GM19239 (cell line): ENCODE data around the gene BRK1.
"Not testable (repeated sequence)": the region's sequence is repeated elsewhere in the genome, so short reads cannot be mapped to it uniquely, and the experiment has no call there.

Experiments used
- DNase-seq: peaks from one replicate; pipeline ENCODE4 v3.0.0; 2011; ENCODE audit warnings: low spot score; ENCODE audit not compliant: insufficient read length
- FAIRE-seq: peaks from 2 replicates; lab custom pipeline; 2011; peaks lifted over from hg19 to GRCh38; lab: Jason Lieb, UNC

BRK1 gene

GRCh38 chr3:10140996-10141546 lies 25.6 kb downstream of the BRK1 start:
- FAIRE-seq (no peak), DNase-seq (no peak)

GRCh38 chr3:10142707-10143560 lies 27.5 kb downstream of the BRK1 start:
- DNase-seq (no peak), FAIRE-seq (no peak)

DNA sequence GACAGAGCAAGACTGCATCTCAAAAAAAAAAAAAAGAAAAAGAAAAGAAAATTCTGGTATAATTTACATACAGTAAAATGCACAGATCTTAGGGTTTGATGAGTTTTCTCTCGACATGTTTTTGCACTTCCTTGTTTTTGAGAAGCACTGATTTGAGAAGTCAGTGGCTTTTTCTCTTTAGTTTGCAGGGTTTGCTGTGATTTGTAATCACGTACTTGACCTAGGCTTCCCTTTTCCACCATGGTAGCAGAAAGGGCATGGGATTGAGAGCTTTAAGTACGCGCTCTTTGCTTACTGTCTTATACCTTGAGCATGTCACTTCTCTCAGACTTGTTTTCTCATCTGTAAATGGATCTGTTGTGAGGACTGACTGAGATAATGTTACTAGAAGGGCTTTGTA lies 30.2 kb downstream of the BRK1 start:
- no peak for FAIRE-seq

GRCh38 chr3:10149226-10149625 lies 33.8 kb downstream of the BRK1 start:
- DNase-seq = no peak
- no peak for FAIRE-seq

More for the DNA sequence above, 30.2 kb downstream of the BRK1 start:
- no peak for DNase-seq

- FAIRE-seq = no peak
Measured at GRCh38 chr3:10150987-10151386, 35.5 kb downstream of the BRK1 start.

DNA sequence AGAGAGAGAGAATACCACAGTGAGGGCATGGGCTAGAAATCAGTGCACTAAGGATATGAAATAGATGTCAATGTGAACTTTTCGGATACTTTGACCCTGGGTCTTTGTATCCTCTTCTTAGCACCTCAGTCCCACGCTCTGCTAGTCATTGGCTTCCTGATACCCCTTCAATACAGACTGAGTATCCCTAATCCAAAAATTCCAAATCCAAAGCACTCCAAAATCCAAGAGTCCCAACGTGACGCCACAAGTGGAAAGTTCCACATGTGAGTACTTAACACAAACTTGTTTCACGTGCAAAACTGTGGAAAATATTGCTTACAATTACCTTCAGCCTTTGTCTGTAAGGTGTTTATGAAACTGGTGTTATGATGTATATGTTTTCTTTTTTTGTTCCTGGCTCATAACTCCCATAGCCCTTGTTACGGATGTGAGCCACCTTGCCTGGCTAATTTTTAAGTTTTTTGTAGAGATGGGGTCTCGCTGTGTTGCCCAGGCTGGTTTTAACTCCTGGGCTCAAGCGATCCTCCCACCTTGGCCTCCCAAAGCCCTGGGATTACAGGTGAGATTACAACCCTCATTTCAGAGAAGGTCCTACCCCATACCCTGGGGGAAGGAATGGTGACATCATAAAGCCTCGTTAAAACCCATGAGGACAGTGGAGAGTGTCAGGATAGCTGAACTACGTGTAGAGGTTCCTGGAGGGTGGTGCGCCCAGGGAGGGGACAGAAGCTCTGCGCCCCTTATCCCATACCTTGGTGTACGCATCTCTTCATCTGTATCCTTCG lies 39.1 kb downstream of the BRK1 start:
- FAIRE-seq = no peak

More at GRCh38 chr3:10150987-10151386, 35.5 kb downstream of the BRK1 start:
- no peak for DNase-seq

GRCh38 chr3:10155123-10155472 lies 39.6 kb downstream of the BRK1 start:
- FAIRE-seq (no peak), DNase-seq (no peak)

More for the DNA sequence above, 39.1 kb downstream of the BRK1 start:
- DNase-seq = no peak

DNA sequence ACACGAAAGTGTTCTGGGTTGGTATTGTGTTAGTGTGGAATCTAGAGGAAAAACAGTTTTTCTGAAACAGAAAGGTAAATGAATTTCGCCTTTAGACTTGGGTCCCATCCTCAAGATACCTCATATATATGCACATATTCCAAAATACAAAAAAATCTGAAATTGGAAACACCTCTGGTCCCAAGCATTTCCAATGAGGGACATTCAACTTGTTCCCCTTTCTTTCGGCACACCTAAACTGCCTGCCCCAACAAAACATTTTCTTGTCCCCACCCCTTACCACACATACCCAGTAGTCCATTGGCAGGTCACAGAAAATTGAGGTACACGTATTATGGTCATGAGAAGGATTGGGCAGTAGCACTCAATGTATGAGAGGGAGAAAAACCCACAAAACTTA lies 40.2 kb downstream of the BRK1 start:
- FAIRE-seq (no peak), DNase-seq (no peak)

- no peak for DNase-seq
- no peak for FAIRE-seq
Measured at GRCh38 chr3:10157031-10157430, 41.6 kb downstream of the BRK1 start.

DNA sequence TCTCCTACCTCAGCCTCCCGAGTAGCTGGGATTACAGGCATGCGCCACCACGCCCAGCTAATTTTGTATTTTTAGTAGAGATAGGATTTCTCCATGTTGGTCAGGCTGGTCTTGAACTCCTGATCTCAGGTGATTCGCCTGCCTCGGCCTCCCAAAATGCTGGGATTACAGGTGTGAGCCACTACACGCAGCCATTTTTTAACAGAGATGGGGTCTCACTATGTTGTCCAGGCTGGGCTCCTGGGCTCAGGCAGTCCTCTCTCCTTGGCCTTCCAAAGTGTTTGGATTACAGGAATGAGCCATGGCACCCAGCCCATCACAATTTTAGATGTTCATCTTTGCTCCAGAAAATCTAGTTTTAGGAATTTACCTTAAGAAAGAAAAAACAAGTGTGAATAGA lies 43.1 kb downstream of the BRK1 start:
- not testable (repeated sequence) for DNase-seq, FAIRE-seq

- FAIRE-seq (no peak), DNase-seq (no peak)
Measured at GRCh38 chr3:10160346-10160745, 44.9 kb downstream of the BRK1 start.

GRCh38 chr3:10160925-10161324 lies 45.5 kb downstream of the BRK1 start:
- FAIRE-seq (no peak), DNase-seq (no peak)

GRCh38 chr3:10162185-10162584 lies 46.7 kb downstream of the BRK1 start:
- no peak for FAIRE-seq
- DNase-seq = no peak

GRCh38 chr3:10164201-10164545 lies 48.7 kb downstream of the BRK1 start:
- not testable (repeated sequence) for FAIRE-seq, DNase-seq

GRCh38 chr3:10164546-10165393 lies 49.3 kb downstream of the BRK1 start, which contains the start of gene IRAK2:
Gene IRAK2 (plus strand): TSS chr3:10164919. CDS start chr3:10164955, 36 bp downstream.
- FAIRE-seq (no peak), DNase-seq (peak; percentile 73)

- no peak for FAIRE-seq
- DNase-seq = no peak
Measured at GRCh38 chr3:10166213-10166604, 50.7 kb downstream of the BRK1 start.

DNA sequence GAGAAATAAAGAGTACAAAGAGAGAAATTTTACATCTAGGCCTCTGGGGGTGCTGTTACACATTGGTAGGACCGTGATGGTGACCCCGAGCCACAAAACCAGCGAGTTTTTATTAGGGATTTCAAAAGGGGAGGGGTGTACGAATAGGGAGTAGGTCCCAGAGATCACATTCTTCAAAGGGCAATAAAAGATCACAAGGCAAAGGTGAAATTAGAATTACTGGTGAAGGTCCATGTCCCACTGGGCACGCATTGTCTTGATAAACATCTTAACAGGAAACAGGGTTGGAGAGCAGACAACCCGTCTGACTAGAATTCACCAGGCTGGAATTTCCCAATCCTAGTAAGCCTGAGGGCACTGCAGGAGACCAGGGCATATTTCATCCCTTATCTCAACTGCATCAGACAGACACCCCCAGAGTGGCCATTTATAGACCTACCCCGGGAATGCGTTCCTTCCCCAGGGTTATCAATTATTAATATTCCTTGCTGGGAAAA lies 53.6 kb downstream of the BRK1 start:
- no peak for FAIRE-seq
- DNase-seq = no peak

DNA sequence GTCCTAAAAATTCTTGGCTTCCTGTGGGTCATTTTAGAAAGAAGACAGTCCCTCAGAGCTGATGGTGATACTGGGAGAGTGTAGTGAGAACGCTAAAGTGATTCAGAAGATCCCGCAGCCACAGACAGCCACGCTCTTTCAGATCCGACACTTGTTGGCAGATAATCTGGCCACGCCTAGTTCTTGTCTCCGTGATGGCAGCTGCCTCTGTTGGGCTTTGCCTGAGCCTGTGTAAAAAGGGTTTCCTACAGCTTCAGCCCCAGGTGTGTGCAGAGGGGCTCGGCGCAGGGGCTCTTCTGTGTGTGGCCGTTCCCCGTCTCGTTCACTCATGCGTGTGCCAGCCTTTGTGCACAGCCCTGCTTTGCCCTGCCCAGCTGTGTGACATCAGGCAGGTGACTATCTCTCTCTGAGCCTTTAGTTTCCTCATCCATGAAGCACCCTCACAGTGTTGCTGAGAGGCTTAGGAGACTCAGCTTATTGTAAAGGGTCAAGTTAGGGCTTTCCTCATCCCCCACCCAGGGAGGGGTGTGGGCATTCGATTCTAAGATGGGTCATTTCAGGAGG lies 55.5 kb downstream of the BRK1 start:
- FAIRE-seq (no peak), DNase-seq (no peak)

DNA sequence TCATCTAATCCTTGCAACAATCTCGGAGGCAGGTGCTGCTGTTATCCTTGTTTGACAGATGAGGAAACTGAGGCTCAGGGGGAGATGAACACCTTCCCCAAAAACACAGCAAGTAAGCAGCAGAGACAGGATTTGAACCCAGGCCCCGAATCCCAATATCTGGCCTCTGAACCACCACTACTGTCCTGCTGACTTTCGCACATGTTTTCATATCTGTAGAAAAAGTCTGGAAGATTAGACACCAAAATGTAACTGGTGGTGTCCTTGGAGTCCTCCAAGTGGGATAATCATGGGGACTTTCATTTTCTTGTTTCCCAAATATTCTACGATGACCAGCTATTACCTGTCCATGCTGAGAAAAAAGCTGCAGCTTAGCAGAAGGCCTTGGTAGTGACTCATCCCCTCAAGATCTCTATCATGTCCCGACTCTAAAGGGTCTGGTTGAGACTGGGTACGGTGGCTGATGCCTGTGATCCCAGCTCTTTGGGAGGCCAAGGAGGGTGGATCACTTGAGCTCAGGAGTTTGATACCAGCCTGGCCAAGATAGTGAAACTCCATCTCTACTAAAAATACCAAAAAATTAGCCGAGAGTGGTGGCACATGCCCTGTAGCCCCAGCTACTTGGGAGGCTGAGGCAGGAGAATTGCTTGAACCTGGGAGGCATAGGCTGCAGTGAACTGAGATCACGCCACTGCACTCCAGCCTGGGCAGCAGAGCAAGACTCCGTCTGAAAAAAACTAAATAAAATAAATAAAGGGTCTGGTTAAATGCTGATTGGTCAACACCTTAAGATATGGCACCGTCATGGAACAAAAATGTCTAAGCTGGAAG lies 57.8 kb downstream of the BRK1 start:
- no peak for FAIRE-seq
- DNase-seq = no peak
